K562 (cell line): Measurements from ENCODE around the gene SEMA3C. TPM values are rescaled to one million over a fixed set of nuclear protein-coding genes. Genes with fewer than 3 reads are reported as not detected.

Source experiments
- ATAC-seq: fragments of 200-7000 bp; cut with Tn5 transposase; 3 replicates; pipeline ENCODE4 v1.9.1; 2020; ENCODE audit warnings: moderate library complexity
- BruUV-seq: library from RNA; stranded (reverse); fragments of 400-500 nt; replicated peaks from 2 replicates; lab custom pipeline; 2021; lab: Mats Ljungman, UMichigan
- CTCF ChIA-PET: fragments of 300-600 bp; formaldehyde crosslinking; extraction: SDS; loops from one replicate; lab custom pipeline; 2021; ENCODE audit warnings: low intra/inter-chr PET ratio; lab: Yijun Ruan, JAX
- POLR2A ChIA-PET: fragments of 300-600, 350-650 bp; sonication (Branson Sonifier 250); formaldehyde crosslinking; extraction: SDS; loops from one replicate; lab custom pipeline; 2021; ENCODE audit warnings: antibody characterized with exemption, inconsistent platforms; lab: Yijun Ruan, JAX
- DNase-seq, 4 experiments: peaks; one replicate each; pipeline versions ENCODE4 v3.0.0 to v3.0.0-alpha.2; 2011 to 2018; ENCODE audit warnings: low spot score in 3 of 4, mixed read lengths in 3 of 4; ENCODE audit errors: extremely low read depth in 1 of 4
- FAIRE-seq: peaks from 2 replicates; lab custom pipeline; 2011; peaks lifted over from hg19 to GRCh38; lab: Jason Lieb, UNC
- H2AFZ ChIP-seq: 2 replicates; pipeline ENCODE4 v1.6.0; 2011; ENCODE audit warnings: low read depth, low read length, control low read depth, inconsistent platforms
- H3K27ac ChIP-seq: fragments of 200-600 bp; 3 replicates; pipeline ENCODE4 v1.8.0; 2011; ENCODE audit warnings: low read depth, mild to moderate bottlenecking, control low read depth, inconsistent platforms, low read length, moderate library complexity, mixed read lengths; ENCODE audit errors: extremely low read depth
- H3K27me3 ChIP-seq, 2 experiments: fragments of 300-600 bp in 1 of 2; 2 replicates in 1 of 2; 3 replicates in 1 of 2; pipeline versions ENCODE4 v1.6.0 to v1.8.0; 2011; ENCODE audit warnings: inconsistent platforms in 2 of 2, low read length in 2 of 2, mild to moderate bottlenecking in 1 of 2, mixed read lengths in 1 of 2, moderate library complexity in 1 of 2; ENCODE audit not compliant: control insufficient read depth in 2 of 2, insufficient read depth in 2 of 2
- H3K36me3 ChIP-seq: fragments of 300-600 bp; 3 replicates; pipeline ENCODE4 v1.8.0; 2011; ENCODE audit warnings: mild to moderate bottlenecking, low read length, inconsistent platforms; ENCODE audit not compliant: control insufficient read depth, insufficient read depth
- H3K4me1 ChIP-seq, 2 experiments: fragments of 200-600 bp in 1 of 2; replicated peaks in 1 of 2; 2 replicates in 1 of 2; 3 replicates in 1 of 2; pipeline versions ENCODE4 v1.5.1 to v1.8.0; 2011; ENCODE audit warnings: inconsistent platforms in 2 of 2, low read length in 2 of 2, mild to moderate bottlenecking in 1 of 2, mixed read lengths in 1 of 2, moderate library complexity in 1 of 2; ENCODE audit not compliant: control insufficient read depth in 2 of 2, insufficient read depth in 2 of 2
- H3K4me2 ChIP-seq: 2 replicates; pipeline ENCODE4 v1.6.1; 2011; ENCODE audit warnings: low read length, control low read depth, inconsistent platforms, mixed read lengths; ENCODE audit not compliant: insufficient read depth
- H3K4me3 ChIP-seq: fragments of 200-600 bp; sonication (generic), shearing (Covaris generic); 2 replicates; pipeline ENCODE4 v1.5.1; 2016; ENCODE audit warnings: control low read depth, inconsistent platforms
- H3K79me2 ChIP-seq: fragments of 200-600 bp; 3 replicates; pipeline ENCODE4 v1.8.0; 2011; ENCODE audit warnings: low read length, inconsistent platforms; ENCODE audit not compliant: control insufficient read depth, insufficient read depth
- H3K9ac ChIP-seq, 2 experiments: 2 replicates each; pipeline versions ENCODE4 v1.6.0 to v1.6.1; 2011; ENCODE audit warnings: low read depth in 2 of 2, low read length in 2 of 2, control low read depth in 1 of 2, inconsistent platforms in 1 of 2, mild to moderate bottlenecking in 1 of 2, mixed read lengths in 1 of 2; ENCODE audit not compliant: insufficient read depth in 1 of 2
- H3K9me1 ChIP-seq: one replicate; pipeline ENCODE4 v1.6.0; 2011; ENCODE audit warnings: inconsistent platforms, mild to moderate bottlenecking, low read length, moderate library complexity; ENCODE audit not compliant: control insufficient read depth, insufficient read depth
- H3K9me3 ChIP-seq: replicated peaks from 2 replicates; pipeline ENCODE4 v1.5.1; 2011; ENCODE audit warnings: low read depth, low read length, inconsistent platforms; ENCODE audit not compliant: control insufficient read depth, insufficient read depth
- H4K20me1 ChIP-seq: replicated peaks from 2 replicates; pipeline ENCODE4 v1.6.1; 2011; ENCODE audit warnings: low read length, inconsistent platforms, mixed read lengths; ENCODE audit not compliant: control insufficient read depth, insufficient read depth
- BRD4 ChIP-seq: fragments of 200-600 bp; sonication (generic); IDR thresholded peaks from 2 replicates; pipeline ENCODE4 v1.6.1; 2017; ENCODE audit warnings: inconsistent platforms
- CBX1 ChIP-seq: sonication (generic); IDR thresholded peaks from 2 replicates; pipeline ENCODE4 v1.6.1; 2016; ENCODE audit warnings: antibody characterized with exemption, low read depth, mild to moderate bottlenecking
- CEBPG ChIP-seq, 3 experiments: fragments of 200-800 bp in 1 of 3; sonication (Bioruptor generic) in 1 of 3; sonication (generic) in 1 of 3; formaldehyde crosslinking in 1 of 3; IDR thresholded peaks in 2 of 3; conservative IDR thresholded peaks in 1 of 3; 2 replicates each; pipeline versions ENCODE4 v1.6.1 to v1.8.0; 2016 to 2022; ENCODE audit warnings: missing compliant biosample characterization in 2 of 3, missing genetic modification characterization in 2 of 3, mild to moderate bottlenecking in 1 of 3, missing genetic modification reagents in 1 of 3
- IRF2 ChIP-seq: sonication (generic); formaldehyde crosslinking; IDR thresholded peaks from 2 replicates; pipeline ENCODE4 v1.8.1; 2022; ENCODE audit warnings: mild to moderate bottlenecking, missing genetic modification reagents
- MTA1 ChIP-seq: fragments of 450-650 bp; IDR thresholded peaks from 2 replicates; pipeline ENCODE4 v1.6.1; 2017; ENCODE audit warnings: borderline replicate concordance
- NCOA4 ChIP-seq: fragments of 450-650 bp; IDR thresholded peaks from 2 replicates; pipeline ENCODE4 v1.6.1; 2018; ENCODE audit warnings: mild to moderate bottlenecking; ENCODE audit not compliant: partially characterized antibody
- NRF1 ChIP-seq, 2 experiments: fragments of 450-650 bp; IDR thresholded peaks in 1 of 2; conservative IDR thresholded peaks in 1 of 2; 2 replicates each; pipeline ENCODE4 v1.6.1; 2014; ENCODE audit warnings: mild to moderate bottlenecking in 2 of 2
- RBM39 ChIP-seq: fragments of 200-400 bp; formaldehyde crosslinking; optimal IDR thresholded peaks from 2 replicates; pipeline ENCODE3; 2018; ENCODE audit warnings: low read depth, low read length
- SMARCC2 ChIP-seq: fragments of 450-650 bp; IDR thresholded peaks from 2 replicates; pipeline ENCODE4 v1.6.1; 2017; ENCODE audit warnings: antibody characterized with exemption, moderate library complexity, mild to moderate bottlenecking, low read depth
- WGBS: fragments of 100-300 bp; shearing (Covaris generic); methylation state at CpG from one replicate; pipeline ENCODE4 v1.1.6; 2016; ENCODE audit warnings: low coverage, mixed read lengths; ENCODE audit not compliant: insufficient coverage; ENCODE audit errors: missing lambda C conversion rate; 5-methylcytosine and 5-hydroxymethylcytosine counted together
- in situ Hi-C: fragments of 300-500 bp; cut with MboI; formaldehyde crosslinking; loops from 4 replicates; pipeline ENCODE4 v1.15.0; 2018; ENCODE audit warnings: inconsistent platforms, mixed read lengths
- intact Hi-C: fragments of 100-400 bp; cut with micrococcal nuclease; formaldehyde crosslinking; loops from 2 replicates; pipeline ENCODE4 v1.14.2; 2022
- polyA plus RNA-seq, 8 experiments: library from polyadenylated mRNA; depleted of rRNA in 4 of 8; stranded (reverse) in 5 of 8; unstranded in 3 of 8; fragments of >200 nt; fragmentation: Nextera tagmentation in 2 of 8; fragmentation: Illumina TruSeq in 1 of 8; extraction: Ambion mirVana in 2 of 8; extraction: Trizol in 1 of 8; gene quantifications; 2 replicates each; pipeline versions ENCODE4 v1.2.1 to v1.2.3, GENCODE V29; 2011 to 2014; ENCODE audit warnings: inconsistent platforms in 1 of 8, missing spikeins in 1 of 8
- total RNA-seq, 7 experiments: library from RNA; depleted of rRNA in 6 of 7; stranded (reverse); fragments of >200 nt in 6 of 7; fragmentation: Illumina TruSeq in 2 of 7; extraction: Trizol in 2 of 7; gene quantifications; 2 replicates each; pipeline versions ENCODE4 v1.2.1 to v1.2.3, GENCODE V29; 2011 to 2021; ENCODE audit warnings: low replicate concordance in 1 of 7

Gene SEMA3C
- total and polyA plus RNA-seq, 9 of the 15 experiments (the other 6 are each of a cell fraction or from before 2014, with no cell fraction given), result 0.04 to 0.36 (median 0.12) TPM; not detected in 3

DNA sequence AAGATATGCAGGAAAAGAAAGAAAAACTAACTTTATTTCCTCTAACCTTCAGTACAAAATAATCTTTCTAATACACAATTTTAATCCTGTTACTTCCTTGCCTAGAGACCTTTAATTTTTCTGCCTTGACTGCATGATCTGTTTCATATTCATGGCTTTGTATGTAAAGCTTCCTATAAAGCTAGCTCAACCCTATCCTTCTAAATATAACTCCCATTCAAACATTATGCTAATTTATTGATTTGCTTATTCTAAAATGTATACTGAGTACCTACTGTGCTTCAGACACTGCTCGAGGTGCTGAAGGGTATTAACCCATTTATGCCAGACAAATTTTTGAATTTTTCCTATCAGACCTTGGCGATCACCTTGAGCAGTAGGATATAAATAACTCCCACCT, 47.6 kb downstream of the SEMA3C start:
- H3K9ac ChIP-seq, result no peak overlapping the region
- BruUV-seq, result no TSS peak
- intact Hi-C loops, result no loop called here
- no peaks in the 10 kb centered on the region for H3K27me3 ChIP-seq
- no peak overlapping the region for H3K27ac ChIP-seq
- no peaks in the 10 kb centered on the region for H3K9me1 ChIP-seq
- 0% methylated on average over 2 of the region's 2 CpGs for WGBS
- no peak overlapping the region for H3K4me2 ChIP-seq
- H3K36me3 ChIP-seq, result no peaks in the 10 kb centered on the region
- no peak for DNase-seq
- CTCF ChIA-PET, result no interaction called here
- no peak for ATAC-seq
- no peak for FAIRE-seq
- H3K79me2 ChIP-seq, result no peaks in the 10 kb centered on the region
- no peaks in the 10 kb centered on the region for H3K4me1 ChIP-seq
- no peak overlapping the region for H3K4me3 ChIP-seq
- POLR2A ChIA-PET, result no interaction called here
- no peak for TF ChIP-seq MTA1
- TF ChIP-seq SMARCC2, result no peak
- no peak for TF ChIP-seq NCOA4
- no peak for TF ChIP-seq NRF1 (conservative IDR thresholded peaks at IDR 0.05 in 1 of 2, IDR thresholded peaks at IDR 0.05 in 1 of 2)
- TF ChIP-seq CEBPG (CRISPR knock-in tag; IDR thresholded peaks at IDR 0.05), result no peak
- TF ChIP-seq CEBPG (tag; conservative IDR thresholded peaks at IDR 0.05 in 1 of 2, IDR thresholded peaks at IDR 0.05 in 1 of 2), result no peak
- TF ChIP-seq IRF2 (CRISPR knock-in tag), result no peak
- no peak for TF ChIP-seq RBM39
- TF ChIP-seq BRD4, result no peak
- no peak for TF ChIP-seq CBX1
- TF ChIP-seq, all 486 proteins: peak for 0
- in situ Hi-C loops, result no loop called here
- Histone ChIP-seq H2AFZ (no peak overlapping the region), H3K9me3 (no peaks in the 10 kb centered on the region), H4K20me1 (no peaks in the 10 kb centered on the region)
